SU-DHL-6 (cell line): ENCODE data around the gene RGS6.

Experiments used
- H2AFZ ChIP-seq: fragments of 200-600 bp; sonication (generic); 2 replicates; pipeline ENCODE4 v1.6.1; 2014; ENCODE audit warnings: low read depth, mild to moderate bottlenecking, moderate library complexity, mixed read lengths, antibody characterized with exemption, low read length; ENCODE audit not compliant: severe bottlenecking
- H3F3A ChIP-seq: fragments of 200-600 bp; shearing (Covaris generic); 2 replicates; pipeline ENCODE4 v1.6.0; 2016; ENCODE audit warnings: antibody characterized with exemption, mild to moderate bottlenecking; ENCODE audit not compliant: insufficient read depth
- H3K27ac ChIP-seq: fragments of 200-600 bp; sonication (generic); 2 replicates; pipeline ENCODE4 v1.5.1; 2016; ENCODE audit warnings: low read depth, mild to moderate bottlenecking, low read length, moderate library complexity, mixed read lengths
- H3K27me3 ChIP-seq: fragments of 200-600 bp; sonication (generic), shearing (Covaris generic); 2 replicates; pipeline ENCODE4 v1.6.0; 2014; ENCODE audit warnings: mild to moderate bottlenecking, low read length
- H3K36me3 ChIP-seq: fragments of 200-600 bp; sonication (generic); 2 replicates; pipeline ENCODE4 v1.6.1; 2014; ENCODE audit warnings: mild to moderate bottlenecking, low read length, mixed read lengths
- H3K4me2 ChIP-seq: fragments of 300-600, 200-600 bp; shearing (Covaris generic), sonication (generic); 2 replicates; pipeline ENCODE4 v1.6.0; 2014; ENCODE audit warnings: low read length, low read depth, mild to moderate bottlenecking; ENCODE audit not compliant: poor library complexity, severe bottlenecking
- H3K4me3 ChIP-seq: fragments of 200-600 bp; sonication (generic); 2 replicates; pipeline ENCODE4 v1.5.1; 2014; ENCODE audit warnings: antibody characterized with exemption, low read length, mild to moderate bottlenecking, mixed read lengths; ENCODE audit not compliant: insufficient read depth, poor library complexity, severe bottlenecking
- H3K79me2 ChIP-seq: fragments of 200-600 bp; sonication (generic); 2 replicates; pipeline ENCODE4 v1.6.1; 2014; ENCODE audit warnings: mild to moderate bottlenecking, low read length, moderate library complexity; ENCODE audit not compliant: insufficient read depth
- H3K9ac ChIP-seq: fragments of 200-600 bp; sonication (generic); 2 replicates; pipeline ENCODE4 v1.7.0; 2014; ENCODE audit warnings: mild to moderate bottlenecking, low read length
- H3K9me2 ChIP-seq: fragments of 200-600 bp; sonication (generic); replicated peaks from 2 replicates; pipeline ENCODE4 v1.6.1; 2014; ENCODE audit warnings: low read length; ENCODE audit not compliant: insufficient read depth
- H3K9me3 ChIP-seq: fragments of 200-600 bp; sonication (generic); 2 replicates; pipeline ENCODE4 v1.6.1; 2014; ENCODE audit warnings: low read length, mixed read lengths; ENCODE audit not compliant: insufficient read depth
- H4K20me1 ChIP-seq: fragments of 200-600 bp; sonication (generic); 2 replicates; pipeline ENCODE4 v1.6.1; 2014; ENCODE audit warnings: low read depth, mild to moderate bottlenecking, antibody characterized with exemption, low read length, moderate library complexity, mixed read lengths
- CTCF ChIP-seq: fragments of 200-600 bp; sonication (generic); IDR thresholded peaks from one replicate; pipeline ENCODE4 v1.5.1; 2017; ENCODE audit warnings: antibody characterized with exemption, mild to moderate bottlenecking, low read length, moderate library complexity; ENCODE audit not compliant: insufficient read depth, poor library complexity, severe bottlenecking
- EZH2phosphoT487 ChIP-seq: fragments of 200-600 bp; sonication (generic), shearing (Covaris generic); conservative IDR thresholded peaks from 2 replicates; pipeline ENCODE4 v1.6.1; 2018; ENCODE audit warnings: mild to moderate bottlenecking, antibody characterized with exemption, low read length, moderate library complexity, mixed read lengths

RGS6 gene

GRCh38 chr14:72023128-72024042 lies 91.2 kb downstream of the RGS6 start:
- no peak overlapping the region for H2AFZ ChIP-seq

GRCh38 chr14:72024043-72024407 lies 91.8 kb downstream of the RGS6 start:
- Histone ChIP-seq H3K79me2 (no peaks in the 10 kb centered on the region), H3K9ac (no peak overlapping the region), H3K4me3 (no peak overlapping the region), H3K9me3 (no peaks in the 10 kb centered on the region), H3K27ac (no peak overlapping the region), H3K36me3 (no peaks in the 10 kb centered on the region), H3K9me2 (no peaks in the 10 kb centered on the region), H3F3A (no peaks in the 10 kb centered on the region), H4K20me1 (no peaks in the 10 kb centered on the region), H2AFZ (no peak overlapping the region), H3K4me2 (no peak overlapping the region), H3K27me3 (no peaks in the 10 kb centered on the region)
- TF ChIP-seq EZH2phosphoT487 (no peak), CTCF (peak; percentile 58)

More at GRCh38 chr14:72023128-72024042, 91.2 kb downstream of the RGS6 start:
- H3K79me2 ChIP-seq = no peaks in the 10 kb centered on the region
- no peak overlapping the region for H3K4me3 ChIP-seq
- no peaks in the 10 kb centered on the region for H3F3A ChIP-seq
- TF ChIP-seq CTCF = no peak
- no peak for TF ChIP-seq EZH2phosphoT487
- no peak overlapping the region for H3K4me2 ChIP-seq
- H4K20me1 ChIP-seq = no peaks in the 10 kb centered on the region
- H3K36me3 ChIP-seq = no peaks in the 10 kb centered on the region
- no peak overlapping the region for H3K9ac ChIP-seq
- no peaks in the 10 kb centered on the region for H3K9me3 ChIP-seq
- H3K9me2 ChIP-seq = no peaks in the 10 kb centered on the region
- H3K27ac ChIP-seq = no peak overlapping the region
- no peaks in the 10 kb centered on the region for H3K27me3 ChIP-seq

- Histone ChIP-seq H3K79me2 (no peaks in the 10 kb centered on the region), H3K4me2 (no peak overlapping the region), H4K20me1 (no peaks in the 10 kb centered on the region), H3K9ac (no peak overlapping the region), H3K27ac (no peak overlapping the region), H3K9me3 (no peaks in the 10 kb centered on the region), H2AFZ (no peak overlapping the region), H3K36me3 (no peaks in the 10 kb centered on the region), H3F3A (no peaks in the 10 kb centered on the region), H3K4me3 (no peak overlapping the region), H3K9me2 (no peaks in the 10 kb centered on the region), H3K27me3 (no peaks in the 10 kb centered on the region)
- TF ChIP-seq CTCF = no peak
- no peak for TF ChIP-seq EZH2phosphoT487
Measured at GRCh38 chr14:72024504-72024903, 92.3 kb downstream of the RGS6 start.
